Astrocyte of the spinal cord (primary cell): ENCODE results near the gene HS6ST3.

Source experiments
- DNase-seq: peaks from one replicate; pipeline ENCODE4 v3.0.0; 2011; ENCODE audit warnings: low read depth, low spot score
- H3K4me3 ChIP-seq: 2 replicates; pipeline ENCODE4 v1.5.1; 2011; ENCODE audit warnings: low read depth, mild to moderate bottlenecking, low read length, moderate library complexity
- CTCF ChIP-seq: IDR thresholded peaks from 2 replicates; pipeline ENCODE4 v1.5.1; 2012; ENCODE audit warnings: low read depth, mild to moderate bottlenecking, low read length, inconsistent platforms
- in situ Hi-C: cut with HindIII; loops from 2 replicates; pipeline ENCODE4 v1.10.0; 2017; ENCODE audit warnings: low sequenced_read_pairs

The HS6ST3 gene

GRCh38 chr13:96680898-96681297, 591.0 kb downstream of the HS6ST3 start:
- H3K4me3 ChIP-seq = no peak overlapping the region
- in situ Hi-C loops = no loop called here
- TF ChIP-seq CTCF = no peak
- no peak for DNase-seq

DNA sequence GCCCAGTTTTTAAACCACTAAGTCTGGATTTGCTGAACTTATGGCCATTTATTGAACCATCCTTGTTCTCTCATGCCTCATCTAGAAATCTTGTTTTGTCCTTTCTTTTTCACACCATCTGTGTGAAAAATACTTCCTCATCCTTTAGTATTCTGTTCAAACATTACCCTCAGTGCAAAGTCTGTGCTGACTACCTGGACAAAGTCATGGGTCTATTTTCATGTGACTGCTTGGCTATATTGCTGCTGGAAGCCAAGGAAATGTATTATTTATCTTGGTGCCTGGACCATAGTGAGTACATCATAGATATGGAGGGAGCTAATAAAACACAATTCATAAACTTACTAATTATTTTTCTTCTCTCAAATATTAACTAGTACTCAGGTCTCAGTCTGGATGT, 591.9 kb downstream of the HS6ST3 start:
- in situ Hi-C loops = no loop called here
- H3K4me3 ChIP-seq = no peak overlapping the region
- DNase-seq = no peak
- no peak for TF ChIP-seq CTCF

DNA sequence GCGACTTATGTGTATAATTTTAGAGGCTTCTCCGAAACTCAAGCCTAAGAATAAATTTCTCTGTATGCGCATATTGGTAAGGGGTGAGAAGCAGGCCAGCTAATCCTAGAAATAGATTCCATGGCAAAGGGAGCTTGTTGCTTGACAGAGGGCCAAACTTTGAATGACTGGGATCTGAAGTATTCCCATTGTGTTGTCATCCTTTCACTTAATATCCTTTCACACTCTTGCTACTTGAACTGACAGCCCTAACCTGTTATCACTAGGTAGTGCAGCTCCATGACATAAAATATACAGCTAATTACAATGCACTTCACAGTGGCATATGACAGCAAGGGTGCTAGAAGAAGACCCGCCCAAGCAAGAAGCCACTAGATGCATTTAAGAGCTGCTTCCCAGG, 594.6 kb downstream of the HS6ST3 start:
- H3K4me3 ChIP-seq = no peak overlapping the region
- DNase-seq = no peak
- TF ChIP-seq CTCF = no peak
- in situ Hi-C loops = no loop called here

DNA sequence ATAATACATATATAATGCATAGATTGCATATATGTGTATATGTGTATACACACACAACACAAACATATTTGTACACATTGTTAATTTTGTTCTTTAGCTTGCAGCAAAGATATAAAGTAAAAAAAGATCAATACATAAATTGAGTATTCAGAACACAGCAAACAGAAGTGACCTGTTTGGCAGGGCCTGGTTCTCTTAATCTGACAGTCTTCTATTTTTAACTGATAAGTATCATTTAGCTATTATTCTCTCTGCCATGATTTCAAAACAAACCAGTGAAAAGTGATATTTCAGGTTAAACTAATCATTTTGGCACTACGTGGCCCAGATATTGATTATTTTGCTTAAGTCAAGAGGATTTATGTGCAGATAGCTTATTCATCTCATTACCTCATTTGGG, 595.0 kb downstream of the HS6ST3 start:
- in situ Hi-C loops = no loop called here
- no peak for TF ChIP-seq CTCF
- no peak for DNase-seq
- H3K4me3 ChIP-seq = no peak overlapping the region

DNA sequence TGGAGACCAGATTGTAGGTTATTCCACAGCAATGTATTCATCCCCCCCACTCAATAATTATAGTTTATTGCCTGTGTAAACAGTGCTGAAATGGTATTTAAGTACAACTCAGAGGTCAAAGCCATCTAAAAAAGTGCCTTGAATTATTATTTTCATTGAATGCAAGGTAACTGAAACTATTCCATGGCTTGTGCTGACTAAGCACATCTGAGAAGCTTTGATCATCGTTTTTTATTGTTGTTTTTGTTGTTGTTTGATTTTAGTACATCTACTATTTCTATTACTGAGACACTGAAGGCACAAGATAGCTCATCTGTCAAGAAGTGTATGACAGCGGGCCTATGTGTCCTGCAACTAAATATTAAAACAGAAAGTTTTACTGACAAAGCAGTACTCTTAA, 596.4 kb downstream of the HS6ST3 start:
- H3K4me3 ChIP-seq = no peak overlapping the region
- no peak for TF ChIP-seq CTCF
- in situ Hi-C loops = no loop called here
- no peak for DNase-seq

GRCh38 chr13:96687191-96687590, 597.3 kb downstream of the HS6ST3 start:
- TF ChIP-seq CTCF = no peak
- H3K4me3 ChIP-seq = no peak overlapping the region
- in situ Hi-C loops = no loop called here
- DNase-seq = no peak

GRCh38 chr13:96690998-96691397, 601.1 kb downstream of the HS6ST3 start:
- no peak for TF ChIP-seq CTCF
- DNase-seq = no peak
- no peak overlapping the region for H3K4me3 ChIP-seq
- in situ Hi-C loops = no loop called here
